ENCODE results near the gene LCN1. TPM values are rescaled to one million over a fixed set of nuclear protein-coding genes. Genes with fewer than 3 reads are reported as not detected.
A peak's percentile ranks its signal among the peaks of the same experiment; 100 is the strongest.

Gene LCN1
- total RNA-seq, 2 donors from 2014 or later: not detected

DNA sequence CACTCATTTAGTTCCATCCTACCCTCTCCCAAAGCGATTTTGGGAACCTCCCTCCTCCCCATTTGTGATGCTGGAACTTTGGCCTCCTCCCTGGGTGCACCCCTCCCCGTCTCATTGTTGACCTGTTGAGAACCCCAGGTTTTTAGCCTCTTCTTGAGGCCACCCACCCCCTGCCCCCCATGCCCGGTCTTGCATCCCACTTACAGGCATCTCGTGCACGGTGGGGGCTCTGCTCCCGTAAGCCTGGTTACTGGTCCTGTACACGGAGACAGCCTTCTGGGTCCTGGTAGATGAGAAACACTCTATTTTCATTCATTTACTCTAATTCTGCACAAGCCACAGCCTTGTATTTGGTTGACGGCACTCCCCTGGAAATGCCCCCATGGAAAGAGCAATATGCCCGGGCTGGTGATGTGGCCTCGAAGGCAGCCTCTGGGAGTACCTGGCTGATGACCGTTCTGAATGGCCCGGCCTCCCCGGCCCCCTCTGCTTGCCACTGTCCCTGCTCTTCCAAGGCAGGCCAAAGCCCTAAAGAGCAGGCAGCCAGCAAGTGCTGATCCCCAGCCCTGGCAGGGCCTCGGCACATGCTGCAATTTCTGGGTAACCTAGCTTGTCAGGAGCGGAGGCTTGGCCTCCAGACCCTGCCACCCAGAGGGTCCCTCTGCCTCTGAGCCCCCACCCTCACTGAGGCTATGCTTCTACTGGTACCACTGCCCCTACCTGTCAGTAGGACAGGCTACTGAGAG lies 22.7 kb upstream of the LCN1 start:
- ATAC-seq: no peak
- H3K27ac ChIP-seq: peak overlapping the region in 3 of 4 donors; percentile 67 to 89 (median 81)
- intact Hi-C loops (cut with DNase I): no loop called here
- no peaks in the 10 kb centered on the region for H3K27me3 ChIP-seq
- peaks cover 32% of the 10 kb centered on the region for H3K4me1 ChIP-seq
- TF ChIP-seq POLR2A (IDR thresholded peaks at IDR 0.05): no peak
- TF ChIP-seq, protein P1, sequence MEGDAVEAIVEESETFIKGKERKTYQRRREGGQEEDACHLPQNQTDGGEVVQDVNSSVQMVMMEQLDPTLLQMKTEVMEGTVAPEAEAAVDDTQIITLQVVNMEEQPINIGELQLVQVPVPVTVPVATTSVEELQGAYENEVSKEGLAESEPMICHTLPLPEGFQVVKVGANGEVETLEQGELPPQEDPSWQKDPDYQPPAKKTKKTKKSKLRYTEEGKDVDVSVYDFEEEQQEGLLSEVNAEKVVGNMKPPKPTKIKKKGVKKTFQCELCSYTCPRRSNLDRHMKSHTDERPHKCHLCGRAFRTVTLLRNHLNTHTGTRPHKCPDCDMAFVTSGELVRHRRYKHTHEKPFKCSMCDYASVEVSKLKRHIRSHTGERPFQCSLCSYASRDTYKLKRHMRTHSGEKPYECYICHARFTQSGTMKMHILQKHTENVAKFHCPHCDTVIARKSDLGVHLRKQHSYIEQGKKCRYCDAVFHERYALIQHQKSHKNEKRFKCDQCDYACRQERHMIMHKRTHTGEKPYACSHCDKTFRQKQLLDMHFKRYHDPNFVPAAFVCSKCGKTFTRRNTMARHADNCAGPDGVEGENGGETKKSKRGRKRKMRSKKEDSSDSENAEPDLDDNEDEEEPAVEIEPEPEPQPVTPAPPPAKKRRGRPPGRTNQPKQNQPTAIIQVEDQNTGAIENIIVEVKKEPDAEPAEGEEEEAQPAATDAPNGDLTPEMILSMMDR (IDR thresholded peaks at IDR 0.05): no peak
- peaks cover 0 to 4% of the 10 kb centered on the region in 2 donors for H3K36me3 ChIP-seq (replicated peaks in 1 of 2; ENCODE audit: insufficient read depth in 1 of 2, low read depth in 2 of 2)
- WGBS, 2 donors: 75% methylated on average over 7 to 15 of the region's 15 CpGs
- DNase-seq: peak in 1 of 4 donors; percentile 10
- no peak overlapping the region for H3K4me3 ChIP-seq
- no peaks in the 10 kb centered on the region for H3K9me3 ChIP-seq

DNA sequence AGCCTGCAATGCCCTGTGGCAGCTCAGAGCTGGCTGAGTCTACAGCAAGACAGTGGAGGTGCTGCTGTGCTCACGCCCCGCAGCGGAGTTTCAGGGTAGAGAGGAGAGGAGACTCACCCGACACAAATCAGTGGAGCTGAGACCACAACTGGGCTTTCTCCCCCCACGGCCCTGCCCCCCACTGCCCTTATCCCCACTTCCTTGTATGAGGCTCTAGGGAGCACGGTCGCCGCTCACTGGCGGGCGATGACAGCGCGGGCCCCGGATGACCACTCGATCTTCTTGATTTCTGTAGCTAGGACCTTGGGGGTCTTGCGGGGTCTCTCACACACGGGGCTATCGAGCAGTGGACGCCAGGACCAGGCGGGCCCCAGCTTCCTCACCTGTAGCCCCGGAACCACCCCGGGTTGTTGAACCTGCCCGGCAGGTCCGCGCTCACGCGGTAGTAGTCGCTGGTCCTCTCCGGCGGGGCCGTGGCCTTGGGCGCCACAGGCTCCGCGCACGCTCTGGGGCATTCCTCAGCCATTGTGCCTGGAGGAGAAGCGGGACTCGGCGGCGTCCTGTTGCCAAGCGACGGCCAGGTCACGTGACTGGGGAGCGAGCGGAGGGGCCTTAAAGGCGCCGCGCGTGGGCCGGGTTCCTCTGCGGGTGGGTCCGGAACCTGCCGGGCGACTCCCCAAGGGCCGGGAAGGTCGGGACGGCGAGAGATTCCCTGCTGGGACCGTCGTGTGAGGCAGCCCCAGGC lies 21.7 kb upstream of the LCN1 start:
- peak overlapping the region; percentile 94 to 96 for H3K4me3 ChIP-seq
- TF ChIP-seq, protein P1 (IDR thresholded peaks at IDR 0.05): peak in 1 of 7 experiments; percentile 30
- TF ChIP-seq POLR2A (IDR thresholded peaks at IDR 0.05): peak in 2 of 3 donors; percentile 60 to 62
- ATAC-seq (peak; percentile 85), DNase-seq (peak; percentile 96 to 97 (median 96))
- H3K9me3 ChIP-seq: no peaks in the 10 kb centered on the region
- WGBS, 2 donors: 0% methylated on average over 14 to 56 of the region's 58 CpGs
- H3K27me3 ChIP-seq: no peaks in the 10 kb centered on the region
- H3K4me1 ChIP-seq: peaks cover 32% of the 10 kb centered on the region
- peak overlapping the region; percentile 60 to 89 (median 74) for H3K27ac ChIP-seq
- peaks cover 7 to 10% of the 10 kb centered on the region in 2 donors for H3K36me3 ChIP-seq (replicated peaks in 1 of 2; ENCODE audit: insufficient read depth in 1 of 2, low read depth in 2 of 2)
- intact Hi-C loops (cut with DNase I): no loop called here

DNA sequence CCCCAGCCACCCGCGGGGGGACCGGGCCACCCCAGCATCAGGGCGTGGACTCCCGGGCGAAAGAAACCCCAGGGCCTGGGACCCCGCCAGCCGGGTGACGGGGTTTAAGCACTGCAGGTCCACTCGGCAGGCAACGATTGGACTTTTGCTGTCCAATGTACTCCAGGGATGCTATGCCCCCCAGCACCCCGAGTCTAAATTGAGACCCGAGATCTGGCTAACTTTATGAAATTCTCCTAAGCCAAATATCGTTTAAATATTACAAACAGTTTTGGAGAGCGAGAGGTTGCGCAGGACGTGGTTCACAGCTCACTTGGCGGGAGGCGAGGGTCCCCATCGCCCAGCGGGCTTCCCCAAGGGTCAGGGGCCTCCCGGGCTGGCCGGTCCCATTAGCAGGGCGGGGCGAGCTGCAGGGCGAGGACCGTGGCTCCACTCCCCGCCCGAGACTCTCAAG lies 21.1 kb upstream of the LCN1 start:
- H3K4me3 ChIP-seq: peak overlapping the region; percentile 94 to 96
- DNase-seq: no peak
- peak overlapping the region; percentile 60 to 89 (median 74) for H3K27ac ChIP-seq
- no peaks in the 10 kb centered on the region for H3K9me3 ChIP-seq
- peaks cover 7 to 10% of the 10 kb centered on the region in 2 donors for H3K36me3 ChIP-seq (replicated peaks in 1 of 2; ENCODE audit: insufficient read depth in 1 of 2, low read depth in 2 of 2)
- WGBS, 2 donors: 0% methylated on average over 6 to 25 of the region's 29 CpGs
- H3K4me1 ChIP-seq: peaks cover 32% of the 10 kb centered on the region
- TF ChIP-seq, protein P1 (IDR thresholded peaks at IDR 0.05): no peak
- TF ChIP-seq POLR2A (IDR thresholded peaks at IDR 0.05): no peak
- intact Hi-C loops (cut with DNase I): no loop called here
- peak; percentile 22 for ATAC-seq
- no peaks in the 10 kb centered on the region for H3K27me3 ChIP-seq

DNA sequence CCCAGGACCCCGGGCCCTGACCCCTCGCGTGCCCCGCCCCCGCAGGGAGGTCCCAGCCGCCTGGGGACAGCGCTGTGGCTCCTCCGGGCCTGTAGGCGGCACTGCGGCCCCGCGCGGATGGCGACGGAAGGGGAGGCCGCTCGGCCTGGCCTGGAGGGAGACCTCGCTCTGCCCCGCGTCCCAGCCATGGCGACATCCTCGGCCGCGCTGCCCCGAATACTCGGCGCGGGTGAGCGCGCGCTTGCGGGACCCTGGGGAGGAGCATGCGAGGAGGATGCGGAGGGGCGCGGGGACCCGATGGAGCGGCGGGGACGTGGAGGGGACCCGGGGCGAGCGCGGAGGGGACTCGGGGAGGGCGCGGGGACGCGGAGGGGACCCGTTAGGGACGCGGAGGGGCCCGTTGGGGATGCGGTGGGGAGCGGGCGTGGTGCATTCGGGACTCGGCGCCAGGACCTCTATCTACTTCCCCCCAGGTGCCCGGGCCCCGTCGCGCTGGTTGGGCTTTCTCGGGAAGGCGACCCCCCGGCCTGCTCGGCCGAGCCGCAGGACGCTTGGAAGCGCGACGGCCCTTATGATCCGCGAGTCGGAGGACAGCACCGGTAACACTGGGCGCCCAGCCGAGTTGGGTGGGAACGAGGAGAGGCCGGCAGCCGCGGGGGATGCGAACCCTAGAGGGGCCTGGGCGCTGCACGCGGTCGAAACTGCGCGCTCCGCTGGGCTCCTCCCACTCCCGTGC lies 20.5 kb upstream of the LCN1 start, which contains the start of gene MRPS2:
Gene MRPS2 (plus strand): TSS at position 158 of the 736 bp plus-strand sequence. CDS start 29 bp downstream, at position 187.
- Histone ChIP-seq H3K27me3 (no peaks in the 10 kb centered on the region), H3K36me3 (replicated peaks in 1 of 2; ENCODE audit: insufficient read depth in 1 of 2, low read depth in 2 of 2) (peaks cover 7 to 10% of the 10 kb centered on the region in 2 donors), H3K27ac (peak within 1 kb of the TSS; percentile 60 to 89 (median 74)), H3K9me3 (no peaks in the 10 kb centered on the region), H3K4me1 (peaks cover 32% of the 10 kb centered on the region), H3K4me3 (peak within 1 kb of the TSS; percentile 94 to 96)
- intact Hi-C loops (cut with DNase I): no loop called here
- ATAC-seq (peak; percentile 91), DNase-seq (peak; percentile 86 to 88 (median 86))
- peak; percentile 45 to 69 (median 69) for TF ChIP-seq POLR2A (IDR thresholded peaks at IDR 0.05)
- TF ChIP-seq, protein P1 (IDR thresholded peaks at IDR 0.05): peak; percentile 84 to 96 (median 92)
- WGBS, 2 donors: 0 to 1% methylated on average over 15 to 78 of the region's 92 CpGs

Measured in body of pancreas (tissue), 4 donors.